ENCODE data around the gene RARS1.
A peak's percentile ranks its signal among the peaks of the same experiment; 100 is the strongest.
"Not testable (repeated sequence)": the region's sequence is repeated elsewhere in the genome, so short reads cannot be mapped to it uniquely, and the experiment has no call there.

The RARS1 gene

DNA sequence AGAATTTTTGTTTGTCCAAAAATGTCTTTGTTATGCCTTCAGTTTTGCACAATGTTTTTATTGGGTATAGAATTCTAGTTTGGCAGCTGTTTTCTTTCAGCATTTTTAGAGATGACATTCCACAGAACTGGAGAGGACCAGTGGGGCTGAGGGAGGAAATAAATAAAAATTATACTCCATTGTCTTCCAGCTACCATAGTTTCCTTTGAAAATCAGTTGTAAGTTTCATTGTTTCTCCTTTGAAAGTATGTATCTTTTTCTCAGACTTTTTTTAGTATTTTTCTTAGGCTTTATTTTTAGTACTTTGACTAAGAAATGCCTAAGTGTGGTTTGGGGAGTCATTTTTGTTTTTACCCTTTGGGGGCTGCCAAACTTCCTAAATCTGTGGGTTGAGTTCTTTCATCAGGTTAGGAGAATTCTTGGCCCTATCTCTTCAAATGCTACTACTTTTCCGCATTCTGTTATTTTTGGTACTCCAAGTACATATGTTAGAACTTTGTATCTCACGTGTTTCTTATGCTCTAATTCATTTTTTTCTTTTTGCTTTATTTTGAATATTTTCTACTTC lies 27.7 kb downstream of the RARS1 start:
- ATAC-seq (ENCODE audit: low read depth) = no peak
- no peaks in the 10 kb centered on the region for H3K27me3 Mint-ChIP-seq
- H3K27ac Mint-ChIP-seq = no peak overlapping the region
- H3K9me3 Mint-ChIP-seq = peaks cover 2% of the 10 kb centered on the region
- H3K4me3 Mint-ChIP-seq = no peak overlapping the region
- H3K4me1 Mint-ChIP-seq = no peaks in the 10 kb centered on the region
- H3K36me3 Mint-ChIP-seq = peaks cover 73% of the 10 kb centered on the region
- no peak for DNase-seq (ENCODE audit: low spot score in 2 of 2)

DNA sequence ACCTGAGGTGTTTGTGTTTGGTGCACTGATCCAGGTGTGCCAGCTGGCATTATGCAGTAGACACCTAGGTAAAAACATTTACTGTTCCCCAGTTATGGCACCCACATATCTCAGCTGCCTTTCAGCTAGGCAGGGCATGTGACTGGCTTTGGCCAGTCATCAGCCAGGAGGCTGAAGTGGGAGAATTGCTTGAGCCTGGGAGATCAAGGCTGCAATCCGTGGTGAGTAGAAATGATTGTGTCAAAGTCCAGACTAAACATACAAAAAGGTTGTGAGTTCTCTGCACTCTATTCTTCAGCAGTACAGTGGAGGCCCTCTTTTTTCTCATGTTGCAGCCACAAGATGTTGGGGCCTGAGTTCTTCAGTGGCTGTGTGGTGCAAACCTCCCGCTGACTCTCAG lies 39.6 kb downstream of the RARS1 start:
- peaks cover 4% of the 10 kb centered on the region for H3K4me1 Mint-ChIP-seq
- ATAC-seq (ENCODE audit: low read depth) (no peak), DNase-seq (ENCODE audit: low spot score in 2 of 2) (no peak)
- peaks cover 2% of the 10 kb centered on the region for H3K9me3 Mint-ChIP-seq
- H3K27ac Mint-ChIP-seq = no peak overlapping the region
- no peak overlapping the region for H3K4me3 Mint-ChIP-seq
- H3K36me3 Mint-ChIP-seq = peaks cover 4% of the 10 kb centered on the region
- peaks cover 11% of the 10 kb centered on the region for H3K27me3 Mint-ChIP-seq

DNA sequence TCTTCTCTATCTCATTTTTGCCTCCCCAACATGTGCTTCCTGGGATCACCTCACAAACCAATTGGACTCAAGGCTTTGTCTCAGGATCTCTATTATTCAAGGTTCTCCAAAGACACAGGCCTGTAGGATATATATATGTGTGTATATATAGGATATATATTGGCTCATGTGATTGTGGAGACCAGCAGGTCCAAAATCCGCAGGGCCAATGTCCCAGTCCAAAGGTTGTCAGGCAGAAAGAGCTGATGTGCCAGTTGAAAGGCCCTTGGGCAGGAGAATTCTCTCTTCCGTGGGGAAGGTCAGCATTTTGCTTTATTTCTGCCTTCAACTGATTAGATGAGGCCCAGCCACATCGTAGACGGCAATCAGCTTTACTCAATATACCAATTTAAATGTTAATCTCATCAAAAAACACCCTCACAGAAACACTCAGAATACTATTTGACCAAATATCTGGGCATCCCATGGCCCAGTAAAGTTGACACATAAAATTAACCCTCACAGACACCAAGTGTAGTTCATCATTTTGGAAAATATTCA lies 41.6 kb downstream of the RARS1 start:
- H3K9me3 Mint-ChIP-seq = peaks cover 2% of the 10 kb centered on the region
- no peak for DNase-seq (ENCODE audit: low spot score in 2 of 2)
- H3K4me3 Mint-ChIP-seq = peak overlapping the region; percentile 9
- H3K27ac Mint-ChIP-seq = no peak overlapping the region
- H3K36me3 Mint-ChIP-seq = peaks cover 4% of the 10 kb centered on the region
- peaks cover 16% of the 10 kb centered on the region for H3K27me3 Mint-ChIP-seq
- no peak for ATAC-seq (ENCODE audit: low read depth)
- peaks cover 4% of the 10 kb centered on the region for H3K4me1 Mint-ChIP-seq

DNA sequence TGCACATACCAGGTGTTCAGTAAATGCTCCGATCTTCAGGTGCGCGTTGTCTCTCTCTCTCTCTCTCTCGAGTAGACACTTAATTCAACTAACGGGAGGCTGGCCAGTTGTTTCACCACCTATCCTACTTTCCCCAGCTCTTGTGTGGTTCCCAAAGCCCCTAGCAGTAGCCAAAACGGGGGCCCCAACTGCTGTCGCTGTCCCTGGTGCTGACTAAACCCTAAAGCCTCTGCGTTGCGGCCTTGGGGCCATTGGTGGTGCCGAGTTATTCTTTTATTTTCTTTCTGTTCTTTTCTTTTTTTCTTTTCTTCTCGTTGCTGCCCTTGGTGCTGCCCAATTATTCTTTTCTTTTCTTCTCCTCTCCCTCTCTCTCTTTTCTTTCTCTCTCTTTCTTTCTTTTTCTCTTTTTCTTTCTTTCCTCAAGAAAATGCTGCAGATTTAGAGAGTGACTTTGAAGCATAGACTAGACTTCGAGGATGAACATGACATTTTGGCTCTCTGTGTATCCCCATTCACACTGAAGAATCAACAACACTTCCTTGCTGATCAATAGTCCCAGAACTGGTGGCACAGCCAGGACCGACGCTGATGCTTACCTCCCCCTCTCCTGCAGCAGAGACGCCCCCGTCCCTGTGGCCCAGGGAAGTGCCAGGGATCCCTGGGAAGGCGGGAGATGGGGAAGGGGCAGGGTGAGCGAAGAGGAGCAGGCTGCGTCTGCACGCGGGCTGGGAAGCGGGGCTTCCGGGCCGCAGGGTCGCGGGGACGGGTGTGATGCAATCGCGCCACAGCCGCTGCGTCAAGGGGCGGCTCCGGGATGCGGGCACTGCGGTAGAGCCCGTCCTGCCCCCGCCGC lies 42.5 kb downstream of the RARS1 start, which contains the start of gene FBLL1:
Gene FBLL1, plus strand, starts transcription at position 785 of the 853 bp plus-strand sequence. CDS start 200 bp downstream, outside the sequence.
- Mint-ChIP-seq H3K27me3 (peaks cover 17% of the 10 kb centered on the region), H3K27ac (no peak within 1 kb of the TSS), H3K9me3 (peaks cover 2% of the 10 kb centered on the region), H3K36me3 (peaks cover 4% of the 10 kb centered on the region), H3K4me3 (peak within 1 kb of the TSS; percentile 85), H3K4me1 (peaks cover 4% of the 10 kb centered on the region)
- ATAC-seq (ENCODE audit: low read depth) (no peak), DNase-seq (ENCODE audit: low spot score in 2 of 2) (no peak)

DNA sequence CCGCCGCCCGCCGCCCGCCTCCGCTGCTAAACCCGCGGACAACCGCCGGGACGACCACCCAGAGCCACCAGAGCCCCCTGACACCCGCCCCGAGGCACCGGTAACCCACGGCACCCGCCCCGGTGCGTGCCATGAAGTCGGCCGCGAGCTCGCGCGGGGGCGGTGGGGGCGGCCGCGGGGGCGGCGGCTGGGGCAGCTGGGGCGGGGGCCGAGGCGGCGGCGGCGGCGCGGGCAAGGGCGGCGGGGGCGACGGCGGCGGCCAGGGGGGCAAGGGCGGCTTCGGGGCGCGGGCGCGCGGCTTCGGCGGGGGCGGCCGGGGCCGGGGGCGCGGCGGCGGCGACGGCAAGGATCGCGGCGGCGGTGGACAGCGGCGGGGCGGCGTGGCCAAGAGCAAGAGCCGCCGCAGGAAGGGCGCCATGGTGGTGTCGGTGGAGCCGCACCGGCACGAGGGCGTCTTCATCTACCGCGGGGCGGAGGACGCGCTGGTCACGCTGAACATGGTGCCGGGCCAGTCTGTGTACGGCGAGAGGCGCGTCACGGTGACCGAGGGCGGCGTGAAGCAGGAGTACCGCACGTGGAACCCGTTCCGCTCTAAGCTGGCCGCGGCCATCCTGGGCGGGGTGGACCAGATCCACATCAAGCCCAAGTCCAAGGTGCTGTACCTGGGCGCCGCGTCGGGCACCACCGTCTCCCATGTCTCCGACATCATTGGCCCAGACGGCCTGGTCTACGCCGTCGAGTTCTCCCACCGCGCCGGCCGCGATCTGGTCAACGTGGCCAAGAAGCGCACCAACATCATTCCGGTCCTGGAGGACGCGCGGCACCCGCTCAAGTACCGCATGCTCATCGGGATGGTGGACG lies 43.3 kb downstream of the RARS1 start:
- no peak for ATAC-seq (ENCODE audit: low read depth)
- Mint-ChIP-seq H3K36me3 (peaks cover 4% of the 10 kb centered on the region), H3K4me1 (peaks cover 4% of the 10 kb centered on the region), H3K4me3 (peak overlapping the region; percentile 85), H3K27me3 (peaks cover 17% of the 10 kb centered on the region), H3K27ac (no peak overlapping the region), H3K9me3 (peaks cover 2% of the 10 kb centered on the region)
- DNase-seq (ENCODE audit: low spot score in 2 of 2) = no peak

DNA sequence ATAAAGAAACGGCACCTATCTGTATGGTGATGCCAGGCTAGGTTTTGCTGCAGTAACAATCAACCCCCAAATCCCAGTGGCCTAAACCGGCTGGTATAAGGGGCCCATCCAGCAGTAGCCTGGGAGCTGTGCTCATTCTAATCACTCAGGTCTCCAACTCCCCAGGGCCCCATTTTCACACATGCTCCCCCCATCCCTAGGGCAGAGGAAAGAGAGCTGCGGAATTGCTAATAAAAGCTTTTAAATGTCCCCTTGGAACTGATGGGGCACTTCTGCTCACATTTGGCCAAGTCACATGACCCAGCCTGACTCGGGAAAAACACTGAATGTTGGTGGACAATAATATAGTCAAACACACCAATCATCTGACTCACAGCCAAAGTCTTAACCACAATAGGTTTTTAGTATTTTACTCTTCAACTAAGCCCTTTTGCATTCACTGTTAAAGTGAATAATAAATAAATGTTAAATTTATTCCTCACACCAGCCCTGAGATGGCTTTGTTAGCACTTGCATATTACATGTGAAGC lies 44.4 kb downstream of the RARS1 start:
- Mint-ChIP-seq H3K27ac (no peak overlapping the region), H3K9me3 (peaks cover 2% of the 10 kb centered on the region), H3K36me3 (peaks cover 4% of the 10 kb centered on the region), H3K27me3 (peaks cover 17% of the 10 kb centered on the region), H3K4me3 (peak overlapping the region; percentile 62), H3K4me1 (peaks cover 4% of the 10 kb centered on the region)
- DNase-seq (ENCODE audit: low spot score in 2 of 2) (no peak), ATAC-seq (ENCODE audit: low read depth) (no peak)

DNA sequence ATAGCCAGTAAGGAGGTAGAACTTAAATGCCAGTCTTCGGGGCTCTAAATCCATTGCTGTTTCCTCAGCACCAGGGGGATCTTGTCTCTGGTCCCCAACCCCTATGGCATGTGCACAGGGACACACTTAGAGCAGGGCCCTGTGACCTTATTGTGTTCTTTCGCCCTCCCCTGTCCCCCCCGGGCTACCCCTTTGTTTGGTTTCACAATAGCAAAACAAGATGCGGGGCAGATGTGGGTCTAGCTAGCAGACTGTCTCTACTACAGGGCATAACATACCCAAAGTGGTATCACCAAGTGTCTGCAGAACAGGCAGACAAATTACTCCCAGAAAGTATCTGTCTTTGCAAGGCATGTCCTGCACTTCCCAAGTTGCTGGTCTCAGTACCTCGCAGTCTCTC lies 44.9 kb downstream of the RARS1 start:
- Mint-ChIP-seq H3K27ac (no peak overlapping the region), H3K4me1 (peaks cover 4% of the 10 kb centered on the region), H3K9me3 (peaks cover 2% of the 10 kb centered on the region), H3K36me3 (peaks cover 4% of the 10 kb centered on the region), H3K27me3 (peaks cover 17% of the 10 kb centered on the region), H3K4me3 (no peak overlapping the region)
- ATAC-seq (ENCODE audit: low read depth) (no peak), DNase-seq (ENCODE audit: low spot score in 2 of 2) (no peak)

DNA sequence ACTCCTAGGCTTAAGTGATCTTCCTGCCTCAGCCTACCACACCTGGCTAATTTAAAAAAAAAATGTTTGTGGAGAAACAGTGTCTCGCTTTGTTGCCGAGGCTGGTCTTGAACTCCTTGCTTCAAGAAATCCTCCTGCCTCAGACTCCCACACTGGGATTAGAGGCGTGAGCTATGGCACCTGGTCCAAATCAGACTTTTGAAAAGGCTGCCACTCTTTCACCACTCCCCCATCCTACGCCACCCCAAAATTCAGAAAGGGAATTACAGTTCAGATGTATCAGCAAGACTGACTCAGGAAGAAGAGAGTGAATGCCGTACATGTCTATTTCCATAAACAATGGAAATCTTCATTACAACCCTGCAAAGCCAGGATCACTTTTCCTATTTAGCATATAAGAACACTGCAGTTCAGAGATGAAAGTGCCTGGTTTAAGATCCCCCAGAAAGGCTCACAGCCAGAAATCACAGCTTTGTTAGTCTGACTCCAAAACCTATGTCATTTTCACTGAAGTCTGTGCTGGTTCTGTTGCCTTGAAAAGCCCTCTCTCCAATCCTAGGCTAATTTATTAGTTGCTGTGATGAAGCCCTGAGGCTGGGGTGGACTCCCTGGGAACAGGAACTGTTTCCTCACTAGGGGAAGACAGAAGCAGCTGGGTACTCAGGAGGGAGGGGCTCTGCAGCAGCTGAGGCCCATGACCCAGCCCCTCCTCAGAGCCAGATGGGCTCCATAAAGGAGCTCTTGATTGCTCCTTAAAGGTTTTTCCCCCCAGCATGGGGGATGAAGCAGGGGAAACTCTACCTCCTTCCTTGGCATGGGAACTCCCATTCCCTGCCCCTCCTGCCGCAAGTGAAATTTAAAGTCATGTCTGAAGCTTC lies 46.0 kb downstream of the RARS1 start:
- H3K27me3 Mint-ChIP-seq = peaks cover 19% of the 10 kb centered on the region
- DNase-seq (ENCODE audit: low spot score in 2 of 2) (no peak), ATAC-seq (ENCODE audit: low read depth) (no peak)
- H3K9me3 Mint-ChIP-seq = peaks cover 2% of the 10 kb centered on the region
- H3K4me3 Mint-ChIP-seq = no peak overlapping the region
- no peak overlapping the region for H3K27ac Mint-ChIP-seq
- H3K36me3 Mint-ChIP-seq = peaks cover 4% of the 10 kb centered on the region
- H3K4me1 Mint-ChIP-seq = peaks cover 4% of the 10 kb centered on the region

DNA sequence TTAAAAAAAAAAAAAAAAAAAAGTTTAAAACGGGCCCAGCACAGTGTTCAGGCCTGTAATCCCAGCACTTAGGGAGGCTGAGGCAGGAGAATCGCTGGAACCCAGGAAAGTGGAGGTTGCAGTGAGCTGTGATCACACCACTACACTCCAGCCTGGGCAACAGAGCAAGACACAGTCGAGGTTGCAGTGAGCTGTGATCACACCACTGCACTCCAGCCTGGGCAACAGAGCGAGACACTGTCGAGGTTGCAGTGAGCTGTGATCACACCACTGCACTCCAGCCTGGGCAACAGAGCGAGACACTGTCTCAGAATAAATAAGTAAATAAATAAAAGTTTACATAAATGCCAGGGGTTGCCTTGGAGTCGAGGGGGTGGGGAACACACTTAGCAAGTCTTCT lies 48.1 kb downstream of the RARS1 start:
- H3K36me3 Mint-ChIP-seq; H3K4me3 Mint-ChIP-seq; ATAC-seq (ENCODE audit: low read depth); DNase-seq (ENCODE audit: low spot score in 2 of 2); H3K27ac Mint-ChIP-seq; H3K9me3 Mint-ChIP-seq; H3K4me1 Mint-ChIP-seq: not testable (repeated sequence)
- peaks cover 14% of the 10 kb centered on the region for H3K27me3 Mint-ChIP-seq

DNA sequence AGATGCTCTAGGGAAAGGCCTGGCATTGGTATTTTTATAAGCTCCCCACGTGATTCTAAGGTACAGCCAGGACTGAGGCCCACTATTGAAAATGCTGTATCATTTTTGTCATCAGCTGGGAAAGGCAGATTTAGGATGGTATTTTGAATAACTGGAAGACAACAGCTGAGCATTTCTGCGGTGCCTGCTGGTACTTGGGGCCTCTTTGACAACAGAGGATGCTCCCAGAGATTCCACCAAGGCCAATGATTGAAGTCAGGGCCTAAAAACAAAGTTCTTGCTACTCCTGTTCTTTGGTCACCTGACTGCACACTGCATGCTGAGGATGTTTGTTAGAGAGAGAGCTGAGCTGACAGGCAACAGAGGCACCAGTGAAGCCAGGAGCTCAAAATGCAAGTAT lies 50.9 kb downstream of the RARS1 start:
- Mint-ChIP-seq H3K4me3 (no peak overlapping the region), H3K4me1 (no peaks in the 10 kb centered on the region), H3K9me3 (peaks cover 3% of the 10 kb centered on the region), H3K27ac (no peak overlapping the region), H3K27me3 (peaks cover 6% of the 10 kb centered on the region), H3K36me3 (no peaks in the 10 kb centered on the region)
- ATAC-seq (ENCODE audit: low read depth) (no peak), DNase-seq (ENCODE audit: low spot score in 2 of 2) (no peak)

DNA sequence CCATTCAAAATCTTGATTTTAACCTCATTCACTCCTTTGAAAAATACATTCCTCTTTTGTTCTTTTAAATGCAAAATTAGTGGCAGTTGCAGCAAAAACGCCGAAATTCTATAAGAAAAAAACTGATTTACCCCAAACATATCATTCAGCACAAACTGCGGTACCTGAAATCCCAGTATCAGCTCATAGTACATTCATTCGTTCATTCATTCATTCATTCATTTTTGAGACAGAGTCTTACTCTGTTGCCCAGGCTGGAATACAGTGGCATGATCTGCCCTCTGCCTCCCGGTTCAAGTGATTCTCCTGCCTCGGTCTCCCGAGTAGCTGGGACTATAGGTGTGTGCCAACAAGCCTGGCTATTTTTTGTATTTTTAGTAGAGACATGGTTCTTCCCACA lies 63.3 kb downstream of the RARS1 start:
- no peaks in the 10 kb centered on the region for H3K27me3 Mint-ChIP-seq
- H3K9me3 Mint-ChIP-seq = peaks cover 3% of the 10 kb centered on the region
- peaks cover 5% of the 10 kb centered on the region for H3K4me1 Mint-ChIP-seq
- H3K36me3 Mint-ChIP-seq = peaks cover 29% of the 10 kb centered on the region
- H3K4me3 Mint-ChIP-seq = no peak overlapping the region
- no peak overlapping the region for H3K27ac Mint-ChIP-seq
- ATAC-seq (ENCODE audit: low read depth) (no peak), DNase-seq (ENCODE audit: low spot score in 2 of 2) (no peak)

DNA sequence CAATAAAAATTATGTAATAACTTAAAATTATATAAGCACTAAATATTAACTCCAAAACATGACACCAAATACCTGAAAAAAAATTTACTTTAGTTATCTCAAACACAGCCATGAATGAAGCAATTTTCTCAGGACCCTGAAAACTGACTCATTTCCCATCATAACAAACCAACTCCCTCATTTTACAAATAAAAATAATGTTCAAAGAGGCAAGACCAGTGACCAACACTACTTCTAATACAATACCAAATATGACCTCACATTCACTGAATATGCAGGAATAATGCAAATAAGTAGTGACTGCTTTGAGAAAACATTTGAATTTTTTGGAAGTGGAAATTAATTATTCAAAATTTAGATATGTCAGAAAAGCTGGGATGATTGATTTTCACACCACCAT lies 64.4 kb downstream of the RARS1 start:
- H3K4me1 Mint-ChIP-seq = peaks cover 4% of the 10 kb centered on the region
- peaks cover 27% of the 10 kb centered on the region for H3K36me3 Mint-ChIP-seq

DNA sequence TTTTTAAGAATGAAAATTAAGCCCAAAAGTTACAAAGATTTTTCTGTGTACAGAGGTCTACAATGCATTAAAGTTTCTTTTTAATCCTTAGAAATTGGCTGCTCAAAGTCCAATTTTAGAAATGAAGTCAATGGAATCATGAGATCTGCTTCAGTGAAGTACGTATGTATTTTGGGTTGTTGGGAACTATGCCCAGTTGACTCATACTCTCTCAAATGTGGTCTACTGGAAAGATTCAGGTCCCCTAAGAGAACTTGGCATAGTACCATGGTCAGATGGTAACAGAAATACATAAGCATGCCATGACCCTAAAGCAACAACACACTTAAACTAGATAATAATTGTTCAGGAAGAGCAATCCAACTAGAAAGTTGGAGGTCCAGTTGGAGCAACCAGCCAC lies 65.9 kb downstream of the RARS1 start:
- no peak for ATAC-seq (ENCODE audit: low read depth)
- H3K4me1 Mint-ChIP-seq = peaks cover 4% of the 10 kb centered on the region
- no peak overlapping the region for H3K27ac Mint-ChIP-seq
- H3K4me3 Mint-ChIP-seq = no peak overlapping the region
- no peaks in the 10 kb centered on the region for H3K27me3 Mint-ChIP-seq
- H3K9me3 Mint-ChIP-seq = peaks cover 2% of the 10 kb centered on the region
- no peak for DNase-seq (ENCODE audit: low spot score in 2 of 2)
- H3K36me3 Mint-ChIP-seq = peaks cover 33% of the 10 kb centered on the region

More for the DNA sequence above, 64.4 kb downstream of the RARS1 start:
- no peak for DNase-seq (ENCODE audit: low spot score in 2 of 2)
- no peak for ATAC-seq (ENCODE audit: low read depth)
- Mint-ChIP-seq H3K27me3 (no peaks in the 10 kb centered on the region), H3K4me3 (no peak overlapping the region), H3K9me3 (peaks cover 2% of the 10 kb centered on the region), H3K27ac (no peak overlapping the region)

All from memory B cell (primary cell).